Type B pancreatic cell (in vitro differentiated cells): ENCODE results near the gene SULT1A2. TPM values are rescaled to one million over a fixed set of nuclear protein-coding genes. Genes with fewer than 3 reads are reported as not detected.

ENCODE experiments used
- DNase-seq: peaks from one replicate; pipeline ENCODE4 v3.0.0; 2021; ENCODE audit warnings: mixed read lengths; ENCODE audit not compliant: unreplicated experiment; ENCODE audit errors: extremely low spot score
- H3K27ac Mint-ChIP-seq: 2 replicates; pipeline ENCODE4 v1.8.0; 2021; ENCODE audit warnings: mild to moderate bottlenecking, mixed read lengths
- H3K27me3 Mint-ChIP-seq: 2 replicates; pipeline ENCODE4 v1.8.0; 2021; ENCODE audit warnings: mixed read lengths
- H3K36me3 Mint-ChIP-seq: 2 replicates; pipeline ENCODE4 v1.8.0; 2021; ENCODE audit warnings: mixed read lengths
- H3K4me1 Mint-ChIP-seq: one replicate; pipeline ENCODE4 v1.8.0; 2021; ENCODE audit warnings: mixed read lengths; ENCODE audit not compliant: unreplicated experiment
- H3K4me3 Mint-ChIP-seq: 2 replicates; pipeline ENCODE4 v1.8.0; 2021; ENCODE audit warnings: mild to moderate bottlenecking, mixed read lengths
- H3K9me3 Mint-ChIP-seq: 2 replicates; pipeline ENCODE4 v1.8.0; 2021; ENCODE audit warnings: mixed read lengths
- total RNA-seq: library from RNA; stranded (reverse); gene quantifications from 2 replicates; pipeline ENCODE4 v1.2.1, GENCODE V29; 2021; ENCODE audit warnings: low replicate concordance
- TF ChIP-seq, protein P1 (sequence below): fragments of 200-600 bp; sonication (generic); conservative IDR thresholded peaks from 2 replicates; pipeline ENCODE4 v1.5.0; 2021; ENCODE audit warnings: antibody characterized with exemption, mild to moderate bottlenecking

The SULT1A2 gene
- total RNA-seq, 1 donor from 2014 or later = 3.5 TPM

DNA sequence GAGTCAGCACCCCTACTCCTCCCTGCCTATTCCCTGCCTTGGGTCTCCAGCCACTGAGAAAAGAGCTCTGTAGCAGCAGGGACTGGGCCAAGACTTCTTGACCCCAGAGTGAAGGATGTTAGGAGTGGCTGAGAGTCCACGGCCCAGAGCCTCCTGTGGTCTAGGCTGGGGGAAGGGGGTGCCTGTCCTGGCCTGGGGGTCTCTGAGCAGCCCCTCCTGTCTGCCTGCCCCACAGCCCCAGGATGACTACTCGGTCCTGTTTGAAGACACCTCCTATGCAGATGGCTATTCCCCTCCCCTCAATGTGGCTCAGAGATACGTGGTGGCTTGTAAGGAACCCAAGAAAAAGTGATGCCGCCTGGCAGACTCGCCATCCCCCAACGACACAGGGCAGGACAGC lies 5.5 kb downstream of the SULT1A2 start:
- no peak overlapping the region for H3K4me3 Mint-ChIP-seq
- no peaks in the 10 kb centered on the region for H3K4me1 Mint-ChIP-seq
- TF ChIP-seq, protein P1, sequence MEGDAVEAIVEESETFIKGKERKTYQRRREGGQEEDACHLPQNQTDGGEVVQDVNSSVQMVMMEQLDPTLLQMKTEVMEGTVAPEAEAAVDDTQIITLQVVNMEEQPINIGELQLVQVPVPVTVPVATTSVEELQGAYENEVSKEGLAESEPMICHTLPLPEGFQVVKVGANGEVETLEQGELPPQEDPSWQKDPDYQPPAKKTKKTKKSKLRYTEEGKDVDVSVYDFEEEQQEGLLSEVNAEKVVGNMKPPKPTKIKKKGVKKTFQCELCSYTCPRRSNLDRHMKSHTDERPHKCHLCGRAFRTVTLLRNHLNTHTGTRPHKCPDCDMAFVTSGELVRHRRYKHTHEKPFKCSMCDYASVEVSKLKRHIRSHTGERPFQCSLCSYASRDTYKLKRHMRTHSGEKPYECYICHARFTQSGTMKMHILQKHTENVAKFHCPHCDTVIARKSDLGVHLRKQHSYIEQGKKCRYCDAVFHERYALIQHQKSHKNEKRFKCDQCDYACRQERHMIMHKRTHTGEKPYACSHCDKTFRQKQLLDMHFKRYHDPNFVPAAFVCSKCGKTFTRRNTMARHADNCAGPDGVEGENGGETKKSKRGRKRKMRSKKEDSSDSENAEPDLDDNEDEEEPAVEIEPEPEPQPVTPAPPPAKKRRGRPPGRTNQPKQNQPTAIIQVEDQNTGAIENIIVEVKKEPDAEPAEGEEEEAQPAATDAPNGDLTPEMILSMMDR = no peak
- no peaks in the 10 kb centered on the region for H3K9me3 Mint-ChIP-seq
- H3K36me3 Mint-ChIP-seq = peaks cover 6% of the 10 kb centered on the region
- H3K27ac Mint-ChIP-seq = no peak overlapping the region
- no peak for DNase-seq
- H3K27me3 Mint-ChIP-seq = no peaks in the 10 kb centered on the region

DNA sequence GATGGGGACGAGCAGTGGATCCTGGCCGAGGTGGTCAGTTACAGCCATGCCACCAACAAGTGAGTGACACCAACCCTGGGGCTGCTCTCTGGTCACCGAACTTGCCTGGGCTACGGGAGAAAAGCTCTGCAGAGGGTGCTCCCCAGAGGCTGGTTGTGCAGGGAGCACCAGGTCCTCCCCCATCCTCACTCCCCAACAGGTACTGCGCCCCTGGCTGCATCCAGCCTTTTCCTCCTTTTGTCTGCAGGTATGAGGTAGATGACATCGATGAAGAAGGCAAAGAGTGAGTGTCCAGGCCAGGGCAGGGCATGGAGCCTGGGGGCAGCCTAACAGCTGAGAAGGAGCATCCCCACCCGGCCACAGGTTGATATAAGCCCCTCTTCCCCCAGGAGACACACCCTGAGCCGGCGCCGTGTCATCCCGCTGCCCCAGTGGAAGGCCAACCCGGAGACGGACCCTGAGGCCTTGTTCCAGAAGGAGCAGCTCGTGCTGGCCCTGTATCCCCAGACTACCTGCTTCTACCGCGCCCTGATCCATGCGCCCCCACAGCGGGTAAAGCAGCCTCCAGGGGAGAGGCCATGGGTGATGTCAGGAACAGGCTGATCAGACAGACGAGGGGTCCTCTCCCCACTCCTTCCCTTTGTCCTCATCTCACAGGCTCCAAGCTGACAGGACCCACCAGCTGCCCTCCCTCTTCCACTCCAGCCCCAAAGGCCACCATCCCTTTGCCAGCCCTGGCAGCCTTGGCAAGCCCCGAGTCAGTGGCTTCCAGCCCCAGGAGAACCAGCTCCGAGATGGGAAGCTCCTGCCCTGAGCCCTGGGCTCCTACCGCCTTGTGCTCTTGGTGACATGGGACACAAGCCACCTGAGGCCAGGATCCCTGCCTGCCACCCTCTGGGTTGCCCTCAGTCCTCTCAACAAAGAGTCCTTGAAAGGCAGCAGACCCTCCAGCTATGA lies 6.2 kb downstream of the SULT1A2 start:
- TF ChIP-seq, protein P1 = no peak
- Mint-ChIP-seq H3K9me3 (no peaks in the 10 kb centered on the region), H3K36me3 (peaks cover 6% of the 10 kb centered on the region), H3K27me3 (no peaks in the 10 kb centered on the region), H3K4me1 (no peaks in the 10 kb centered on the region), H3K4me3 (no peak overlapping the region), H3K27ac (no peak overlapping the region)
- DNase-seq = no peak

DNA sequence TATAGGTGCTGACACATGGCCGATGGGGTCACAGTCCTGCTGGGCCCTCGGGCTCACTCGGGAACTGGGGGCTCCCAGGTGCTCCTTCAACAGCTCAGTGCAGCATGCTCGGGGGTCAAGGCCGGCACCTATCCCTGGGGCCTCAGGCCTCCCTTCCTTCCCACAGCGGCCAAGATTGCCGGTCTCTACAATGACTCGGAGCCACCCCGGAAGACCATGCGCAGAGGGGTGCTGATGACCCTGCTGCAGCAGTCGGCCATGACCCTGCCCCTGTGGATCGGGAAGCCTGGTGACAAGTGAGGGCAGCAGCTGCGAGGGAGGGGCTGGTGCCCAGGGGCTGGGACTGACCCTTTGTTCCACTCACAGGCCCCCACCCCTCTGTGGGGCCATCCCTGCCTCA lies 6.9 kb downstream of the SULT1A2 start:
- Mint-ChIP-seq H3K9me3 (no peaks in the 10 kb centered on the region), H3K27ac (no peak overlapping the region)

DNA sequence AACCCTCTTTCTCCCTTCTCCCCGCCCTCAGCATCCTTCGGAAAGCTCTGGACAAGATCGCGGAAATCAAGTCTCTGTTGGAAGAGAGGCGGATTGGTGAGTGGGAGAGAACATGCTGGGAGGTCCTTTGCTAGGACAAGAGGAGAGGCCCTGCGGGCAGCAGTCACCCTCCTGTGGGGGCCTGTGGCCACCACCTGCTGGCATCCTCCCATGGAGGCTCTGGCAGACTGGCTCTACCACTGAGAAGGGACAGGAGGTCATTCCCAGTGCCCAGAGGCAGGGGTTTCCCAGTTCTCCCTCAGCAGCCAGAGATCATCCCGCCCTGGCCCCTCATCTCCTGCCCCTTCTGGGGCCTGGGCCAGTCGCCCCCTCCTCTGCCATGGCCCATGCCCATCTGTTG lies 7.8 kb downstream of the SULT1A2 start:
- Mint-ChIP-seq H3K36me3 (peaks cover 6% of the 10 kb centered on the region), H3K9me3 (no peaks in the 10 kb centered on the region)

More for the DNA sequence above, 6.9 kb downstream of the SULT1A2 start:
- no peak for DNase-seq
- peaks cover 6% of the 10 kb centered on the region for H3K36me3 Mint-ChIP-seq
- no peak overlapping the region for H3K4me3 Mint-ChIP-seq
- TF ChIP-seq, protein P1 = no peak
- no peaks in the 10 kb centered on the region for H3K27me3 Mint-ChIP-seq
- no peaks in the 10 kb centered on the region for H3K4me1 Mint-ChIP-seq

DNA sequence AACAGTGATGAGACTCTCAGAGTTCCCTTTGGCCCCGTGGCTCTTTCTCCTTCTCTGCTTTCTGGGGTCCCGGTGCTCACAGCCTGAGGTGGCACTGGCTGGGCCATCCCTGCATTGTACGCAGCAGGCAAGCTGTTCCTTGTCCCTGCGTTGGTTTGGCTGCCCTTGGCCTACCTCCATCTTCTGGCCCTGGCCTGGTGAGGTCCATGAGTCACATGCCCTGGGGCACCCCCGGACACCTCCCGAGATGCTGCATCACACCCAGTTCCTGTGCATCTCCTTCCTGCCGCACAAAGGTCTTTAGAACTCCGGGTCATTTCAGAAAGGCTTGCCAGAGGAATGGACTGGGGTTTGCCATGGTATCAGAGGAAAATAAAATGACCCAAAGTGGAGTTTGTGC lies 9.5 kb downstream of the SULT1A2 start:
- Mint-ChIP-seq H3K27ac (peak overlapping the region; percentile 48), H3K36me3 (peaks cover 11% of the 10 kb centered on the region), H3K9me3 (no peaks in the 10 kb centered on the region), H3K27me3 (no peaks in the 10 kb centered on the region), H3K4me1 (no peaks in the 10 kb centered on the region), H3K4me3 (no peak overlapping the region)
- TF ChIP-seq, protein P1 = no peak
- DNase-seq = no peak

More for the DNA sequence above, 7.8 kb downstream of the SULT1A2 start:
- Mint-ChIP-seq H3K4me1 (no peaks in the 10 kb centered on the region), H3K27me3 (no peaks in the 10 kb centered on the region), H3K4me3 (no peak overlapping the region), H3K27ac (no peak overlapping the region)
- no peak for DNase-seq
- TF ChIP-seq, protein P1 = no peak
